K562 (cell line): Measurements from ENCODE around the gene TAS2R40. TPM values are rescaled to one million over a fixed set of nuclear protein-coding genes. Genes with fewer than 3 reads are reported as not detected.

ENCODE experiments used
- HEY1 ChIP-seq: fragments of 250-450 bp; sonication (Bioruptor Pico); IDR thresholded peaks from 2 replicates; pipeline ENCODE4 v1.5.0; 2020; ENCODE audit warnings: mild to moderate bottlenecking, moderate library complexity, borderline replicate concordance
- HMG20A ChIP-seq: fragments of 450-650 bp; formaldehyde crosslinking; conservative IDR thresholded peaks from 2 replicates; pipeline ENCODE4 v1.4.0; 2020; ENCODE audit warnings: mild to moderate bottlenecking, mixed read lengths
- HNRNPLL ChIP-seq: fragments of 200-400 bp; formaldehyde crosslinking; IDR thresholded peaks from 2 replicates; pipeline ENCODE4 v1.6.1; 2017; ENCODE audit warnings: low read length, low read depth, mild to moderate bottlenecking; ENCODE audit not compliant: poor library complexity, severe bottlenecking
- KDM1A ChIP-seq, 2 experiments: fragments of 450-650 bp; IDR thresholded peaks; 2 replicates each; pipeline ENCODE4 v1.6.1; 2016; ENCODE audit warnings: mild to moderate bottlenecking in 2 of 2
- KDM2B ChIP-seq: fragments of 250-450 bp; sonication (Bioruptor Pico); IDR thresholded peaks from 2 replicates; pipeline ENCODE4 v1.8.0; 2021; ENCODE audit warnings: mild to moderate bottlenecking, moderate library complexity
- MTF1 ChIP-seq: fragments of 250-450 bp; sonication (Bioruptor Pico); IDR thresholded peaks from 2 replicates; pipeline ENCODE4 v1.9.0; 2021; ENCODE audit warnings: moderate library complexity, mild to moderate bottlenecking, inconsistent platforms, borderline replicate concordance
- PTTG1 ChIP-seq: fragments of 450-650 bp; IDR thresholded peaks from 2 replicates; pipeline ENCODE4 v1.6.1; 2016; ENCODE audit warnings: low read depth, mild to moderate bottlenecking, missing genetic modification characterization, missing compliant biosample characterization
- SMC3 ChIP-seq: conservative IDR thresholded peaks from 2 replicates; pipeline ENCODE4 v1.6.1; 2011; ENCODE audit warnings: low read depth, low read length, improper control_type of control experiment; ENCODE audit not compliant: insufficient read depth
- SPI1 ChIP-seq: IDR thresholded peaks from 2 replicates; pipeline ENCODE4 v1.6.1; 2011; ENCODE audit warnings: low read depth, low read length, control low read depth, borderline replicate concordance
- SRSF7 ChIP-seq: fragments of 200-400 bp; formaldehyde crosslinking; optimal IDR thresholded peaks from 2 replicates; pipeline ENCODE3; 2017; ENCODE audit warnings: mild to moderate bottlenecking, low read depth, low read length
- TRIM28 ChIP-seq: fragments of 450-650 bp; IDR thresholded peaks from 2 replicates; pipeline ENCODE4 v1.6.1; 2017
- U2AF1 ChIP-seq: fragments of 200-400 bp; formaldehyde crosslinking; optimal IDR thresholded peaks from 2 replicates; pipeline ENCODE3; 2017; ENCODE audit warnings: mild to moderate bottlenecking, low read depth, low read length, moderate library complexity
- ZNF212 ChIP-seq: fragments of 450-650 bp; formaldehyde crosslinking; IDR thresholded peaks from 2 replicates; pipeline ENCODE4 v1.4.0; 2020; ENCODE audit warnings: mild to moderate bottlenecking
- ZNF3 ChIP-seq: fragments of 250-450 bp; sonication (Bioruptor Pico); IDR thresholded peaks from 2 replicates; pipeline ENCODE4 v1.5.0; 2021; ENCODE audit warnings: mild to moderate bottlenecking, moderate library complexity
- polyA plus RNA-seq, 8 experiments: library from polyadenylated mRNA; depleted of rRNA in 4 of 8; stranded (reverse) in 5 of 8; unstranded in 3 of 8; fragments of >200 nt; fragmentation: Nextera tagmentation in 2 of 8; fragmentation: Illumina TruSeq in 1 of 8; extraction: Ambion mirVana in 2 of 8; extraction: Trizol in 1 of 8; gene quantifications; 2 replicates each; pipeline versions ENCODE4 v1.2.1 to v1.2.3, GENCODE V29; 2011 to 2014; ENCODE audit warnings: inconsistent platforms in 1 of 8, missing spikeins in 1 of 8
- total RNA-seq, 7 experiments: library from RNA; depleted of rRNA in 6 of 7; stranded (reverse); fragments of >200 nt in 6 of 7; fragmentation: Illumina TruSeq in 2 of 7; extraction: Trizol in 2 of 7; gene quantifications; 2 replicates each; pipeline versions ENCODE4 v1.2.1 to v1.2.3, GENCODE V29; 2011 to 2021; ENCODE audit warnings: low replicate concordance in 1 of 7
- TF ChIP-seq, protein P1 (sequence below): sonication (generic); formaldehyde crosslinking; IDR thresholded peaks from 2 replicates; pipeline ENCODE4 v1.9.0; 2022; ENCODE audit warnings: mild to moderate bottlenecking, missing genetic modification reagents
- TF ChIP-seq, protein P2 (sequence below): sonication (generic); formaldehyde crosslinking; IDR thresholded peaks from 2 replicates; pipeline ENCODE4 v1.8.1; 2023; ENCODE audit warnings: mild to moderate bottlenecking, missing genetic modification reagents
- TF ChIP-seq, protein P3 (sequence below), 2 experiments: fragments of 450-650 bp; IDR thresholded peaks; 2 replicates each; pipeline ENCODE4 v1.6.1; 2018; ENCODE audit warnings: mild to moderate bottlenecking in 2 of 2, low read depth in 1 of 2; ENCODE audit not compliant: partially characterized antibody in 2 of 2
- TF ChIP-seq, protein P4 (sequence below): IDR thresholded peaks from 2 replicates; pipeline ENCODE4 v1.6.1; 2011; ENCODE audit warnings: borderline replicate concordance, low read depth, mild to moderate bottlenecking, moderate library complexity, low read length; ENCODE audit not compliant: insufficient read depth, poor library complexity, severe bottlenecking

Gene TAS2R40
- total and polyA plus RNA-seq, 9 of the 15 experiments (the other 6 are each of a cell fraction or from before 2014, with no cell fraction given), result not detected

DNA sequence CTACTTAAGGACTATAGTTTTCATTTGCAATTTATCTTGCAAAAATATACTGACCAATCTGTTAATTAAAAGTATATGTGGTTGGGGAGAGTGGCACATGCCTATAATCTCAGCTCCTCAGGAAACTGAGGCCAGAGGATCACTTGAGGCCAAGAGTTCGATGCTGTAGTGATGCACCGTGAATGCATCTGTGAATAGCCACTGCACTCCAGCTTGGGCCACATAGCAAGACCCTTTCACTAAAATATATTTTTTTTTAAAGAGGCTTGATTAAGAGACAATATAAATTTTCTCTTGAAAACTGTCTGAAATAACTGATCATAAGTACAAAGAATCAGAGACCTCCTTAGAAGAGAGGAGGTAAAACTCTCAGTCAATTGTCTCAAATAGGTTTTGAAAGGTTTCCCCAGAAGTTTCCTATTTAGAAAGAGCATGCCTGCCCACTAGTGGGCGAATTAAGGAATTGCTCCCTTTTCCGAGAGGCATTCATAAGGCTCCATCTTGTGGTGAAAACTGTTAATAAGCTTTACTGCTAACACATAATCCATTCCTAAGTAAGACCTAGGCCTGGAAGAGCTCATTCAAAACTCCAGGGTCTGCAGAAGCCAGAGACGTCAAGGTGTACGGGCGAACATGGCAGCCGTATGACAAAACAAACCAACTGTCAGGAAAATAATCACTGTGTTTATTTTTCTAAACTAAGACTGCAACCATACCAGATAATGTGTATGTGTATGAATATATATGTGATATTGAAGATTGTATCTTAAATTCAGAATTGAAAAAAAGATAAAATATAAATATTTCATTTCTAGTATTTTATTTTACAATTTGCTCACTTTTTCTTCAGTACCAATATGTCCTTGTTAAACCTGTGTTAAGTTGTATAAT, 6.8 kb upstream of the TAS2R40 start (continued):
- peak; percentile 100 for TF ChIP-seq SMC3
- TF ChIP-seq ZNF3, result no peak
- no peak for TF ChIP-seq MTF1
- TF ChIP-seq SRSF7, result no peak
- no peak for TF ChIP-seq SPI1
- 0 out of 2 replicates have a peak, but pooled peaks have one; percentile 75 for TF ChIP-seq HEY1
- no peak for TF ChIP-seq PTTG1
- TF ChIP-seq KDM2B (CRISPR knock-in tag), result no peak
- TF ChIP-seq, protein P1, sequence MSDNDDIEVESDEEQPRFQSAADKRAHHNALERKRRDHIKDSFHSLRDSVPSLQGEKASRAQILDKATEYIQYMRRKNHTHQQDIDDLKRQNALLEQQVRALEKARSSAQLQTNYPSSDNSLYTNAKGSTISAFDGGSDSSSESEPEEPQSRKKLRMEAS, result no peak
- TF ChIP-seq HNRNPLL, result no peak
- TF ChIP-seq, protein P2, sequence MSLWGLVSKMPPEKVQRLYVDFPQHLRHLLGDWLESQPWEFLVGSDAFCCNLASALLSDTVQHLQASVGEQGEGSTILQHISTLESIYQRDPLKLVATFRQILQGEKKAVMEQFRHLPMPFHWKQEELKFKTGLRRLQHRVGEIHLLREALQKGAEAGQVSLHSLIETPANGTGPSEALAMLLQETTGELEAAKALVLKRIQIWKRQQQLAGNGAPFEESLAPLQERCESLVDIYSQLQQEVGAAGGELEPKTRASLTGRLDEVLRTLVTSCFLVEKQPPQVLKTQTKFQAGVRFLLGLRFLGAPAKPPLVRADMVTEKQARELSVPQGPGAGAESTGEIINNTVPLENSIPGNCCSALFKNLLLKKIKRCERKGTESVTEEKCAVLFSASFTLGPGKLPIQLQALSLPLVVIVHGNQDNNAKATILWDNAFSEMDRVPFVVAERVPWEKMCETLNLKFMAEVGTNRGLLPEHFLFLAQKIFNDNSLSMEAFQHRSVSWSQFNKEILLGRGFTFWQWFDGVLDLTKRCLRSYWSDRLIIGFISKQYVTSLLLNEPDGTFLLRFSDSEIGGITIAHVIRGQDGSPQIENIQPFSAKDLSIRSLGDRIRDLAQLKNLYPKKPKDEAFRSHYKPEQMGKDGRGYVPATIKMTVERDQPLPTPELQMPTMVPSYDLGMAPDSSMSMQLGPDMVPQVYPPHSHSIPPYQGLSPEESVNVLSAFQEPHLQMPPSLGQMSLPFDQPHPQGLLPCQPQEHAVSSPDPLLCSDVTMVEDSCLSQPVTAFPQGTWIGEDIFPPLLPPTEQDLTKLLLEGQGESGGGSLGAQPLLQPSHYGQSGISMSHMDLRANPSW (CRISPR knock-in tag), result 0 out of 2 replicates have a peak, but pooled peaks have one; percentile 29
- no peak for TF ChIP-seq TRIM28
- no peak for TF ChIP-seq U2AF1
- TF ChIP-seq, protein P3, sequence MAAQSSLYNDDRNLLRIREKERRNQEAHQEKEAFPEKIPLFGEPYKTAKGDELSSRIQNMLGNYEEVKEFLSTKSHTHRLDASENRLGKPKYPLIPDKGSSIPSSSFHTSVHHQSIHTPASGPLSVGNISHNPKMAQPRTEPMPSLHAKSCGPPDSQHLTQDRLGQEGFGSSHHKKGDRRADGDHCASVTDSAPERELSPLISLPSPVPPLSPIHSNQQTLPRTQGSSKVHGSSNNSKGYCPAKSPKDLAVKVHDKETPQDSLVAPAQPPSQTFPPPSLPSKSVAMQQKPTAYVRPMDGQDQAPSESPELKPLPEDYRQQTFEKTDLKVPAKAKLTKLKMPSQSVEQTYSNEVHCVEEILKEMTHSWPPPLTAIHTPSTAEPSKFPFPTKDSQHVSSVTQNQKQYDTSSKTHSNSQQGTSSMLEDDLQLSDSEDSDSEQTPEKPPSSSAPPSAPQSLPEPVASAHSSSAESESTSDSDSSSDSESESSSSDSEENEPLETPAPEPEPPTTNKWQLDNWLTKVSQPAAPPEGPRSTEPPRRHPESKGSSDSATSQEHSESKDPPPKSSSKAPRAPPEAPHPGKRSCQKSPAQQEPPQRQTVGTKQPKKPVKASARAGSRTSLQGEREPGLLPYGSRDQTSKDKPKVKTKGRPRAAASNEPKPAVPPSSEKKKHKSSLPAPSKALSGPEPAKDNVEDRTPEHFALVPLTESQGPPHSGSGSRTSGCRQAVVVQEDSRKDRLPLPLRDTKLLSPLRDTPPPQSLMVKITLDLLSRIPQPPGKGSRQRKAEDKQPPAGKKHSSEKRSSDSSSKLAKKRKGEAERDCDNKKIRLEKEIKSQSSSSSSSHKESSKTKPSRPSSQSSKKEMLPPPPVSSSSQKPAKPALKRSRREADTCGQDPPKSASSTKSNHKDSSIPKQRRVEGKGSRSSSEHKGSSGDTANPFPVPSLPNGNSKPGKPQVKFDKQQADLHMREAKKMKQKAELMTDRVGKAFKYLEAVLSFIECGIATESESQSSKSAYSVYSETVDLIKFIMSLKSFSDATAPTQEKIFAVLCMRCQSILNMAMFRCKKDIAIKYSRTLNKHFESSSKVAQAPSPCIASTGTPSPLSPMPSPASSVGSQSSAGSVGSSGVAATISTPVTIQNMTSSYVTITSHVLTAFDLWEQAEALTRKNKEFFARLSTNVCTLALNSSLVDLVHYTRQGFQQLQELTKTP (IDR thresholded peaks at IDR 0.05; ENCODE audit: low read depth in 1 of 2, partially characterized antibody in 2 of 2), result no peak
- no peak for TF ChIP-seq KDM1A (IDR thresholded peaks at IDR 0.05)
- TF ChIP-seq, protein P4, sequence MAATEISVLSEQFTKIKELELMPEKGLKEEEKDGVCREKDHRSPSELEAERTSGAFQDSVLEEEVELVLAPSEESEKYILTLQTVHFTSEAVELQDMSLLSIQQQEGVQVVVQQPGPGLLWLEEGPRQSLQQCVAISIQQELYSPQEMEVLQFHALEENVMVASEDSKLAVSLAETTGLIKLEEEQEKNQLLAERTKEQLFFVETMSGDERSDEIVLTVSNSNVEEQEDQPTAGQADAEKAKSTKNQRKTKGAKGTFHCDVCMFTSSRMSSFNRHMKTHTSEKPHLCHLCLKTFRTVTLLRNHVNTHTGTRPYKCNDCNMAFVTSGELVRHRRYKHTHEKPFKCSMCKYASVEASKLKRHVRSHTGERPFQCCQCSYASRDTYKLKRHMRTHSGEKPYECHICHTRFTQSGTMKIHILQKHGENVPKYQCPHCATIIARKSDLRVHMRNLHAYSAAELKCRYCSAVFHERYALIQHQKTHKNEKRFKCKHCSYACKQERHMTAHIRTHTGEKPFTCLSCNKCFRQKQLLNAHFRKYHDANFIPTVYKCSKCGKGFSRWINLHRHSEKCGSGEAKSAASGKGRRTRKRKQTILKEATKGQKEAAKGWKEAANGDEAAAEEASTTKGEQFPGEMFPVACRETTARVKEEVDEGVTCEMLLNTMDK, result peak; percentile 47
- no peak for TF ChIP-seq HMG20A (CRISPR knock-in tag)
- no peak for TF ChIP-seq ZNF212 (CRISPR knock-in tag)
